H1 (cell line): ENCODE data around the gene EDA. TPM values are rescaled to one million over a fixed set of nuclear protein-coding genes. Genes with fewer than 3 reads are reported as not detected.

Source experiments
- CTCF ChIA-PET: fragments of 300-600 bp; sonication (Branson Sonifier 250); formaldehyde crosslinking; loops from one replicate; lab custom pipeline; 2021; ENCODE audit not compliant: partially characterized antibody; lab: Charles Lee
- POLR2A ChIA-PET: fragments of 300-600 bp; sonication (Branson Sonifier 250); formaldehyde crosslinking; loops from one replicate; lab custom pipeline; 2021; ENCODE audit warnings: inconsistent platforms; ENCODE audit not compliant: partially characterized antibody; lab: Charles Lee
- DNase-seq, 2 experiments: peaks; one replicate each; pipeline versions ENCODE4 v3.0.0 to v3.0.0-alpha.2; 2010 to 2022; ENCODE audit warnings: low spot score in 2 of 2, low read depth in 1 of 2, mixed read lengths in 1 of 2
- FAIRE-seq: peaks from 2 replicates; lab custom pipeline; 2011; peaks lifted over from hg19 to GRCh38; lab: Jason Lieb, UNC
- H2AFZ ChIP-seq: 2 replicates; pipeline ENCODE4 v1.8.1; 2012; ENCODE audit warnings: low read length, inconsistent platforms
- H2AK5ac ChIP-seq: 2 replicates; pipeline ENCODE4 v1.6.1; 2013; ENCODE audit warnings: low read depth, low read length
- H2BK120ac ChIP-seq: replicated peaks from 2 replicates; pipeline ENCODE3; 2013; ENCODE audit warnings: low read depth, low read length, inconsistent platforms
- H2BK12ac ChIP-seq: 2 replicates; pipeline ENCODE4 v1.6.1; 2013; ENCODE audit warnings: low read depth, low read length
- H2BK15ac ChIP-seq: 2 replicates; pipeline ENCODE4 v1.6.1; 2013; ENCODE audit warnings: low read length
- H2BK20ac ChIP-seq: 2 replicates; pipeline ENCODE4 v1.6.1; 2013; ENCODE audit warnings: low read length
- H2BK5ac ChIP-seq: 2 replicates; pipeline ENCODE4 v1.6.1; 2013; ENCODE audit warnings: low read depth, low read length
- H3K14ac ChIP-seq: 2 replicates; pipeline ENCODE4 v1.6.1; 2013; ENCODE audit warnings: inconsistent platforms; ENCODE audit not compliant: insufficient read length
- H3K18ac ChIP-seq: 2 replicates; pipeline ENCODE4 v1.6.1; 2013; ENCODE audit warnings: low read length; ENCODE audit errors: extremely low read depth
- H3K23ac ChIP-seq: 2 replicates; pipeline ENCODE4 v1.6.1; 2013; ENCODE audit warnings: inconsistent platforms; ENCODE audit not compliant: insufficient read length
- H3K23me2 ChIP-seq: 2 replicates; pipeline ENCODE4 v1.6.1; 2013; ENCODE audit warnings: low read depth, low read length
- H3K27ac ChIP-seq: 2 replicates; pipeline ENCODE4 v1.6.1; 2011; ENCODE audit warnings: low read depth, low read length, inconsistent platforms
- H3K27me3 ChIP-seq, 4 experiments: replicated peaks in 1 of 4; 1 replicate in 1 of 4; 2 replicates in 3 of 4; pipeline versions ENCODE4 v1.6.1 to v1.8.1; 2011 to 2013; ENCODE audit warnings: low read length in 3 of 4, mild to moderate bottlenecking in 3 of 4, inconsistent platforms in 2 of 4, mixed read lengths in 2 of 4, moderate library complexity in 1 of 4; ENCODE audit not compliant: control insufficient read depth in 3 of 4, insufficient read depth in 3 of 4; ENCODE audit errors: extremely low read depth in 1 of 4
- H3K36me3 ChIP-seq, 4 experiments: 2 replicates each; pipeline versions ENCODE4 v1.6.1 to v1.8.1; 2011 to 2013; ENCODE audit warnings: mild to moderate bottlenecking in 4 of 4, low read length in 3 of 4, moderate library complexity in 2 of 4, control low read depth in 1 of 4, inconsistent platforms in 1 of 4; ENCODE audit not compliant: insufficient read depth in 4 of 4, control insufficient read depth in 2 of 4
- H3K4ac ChIP-seq: replicated peaks from 2 replicates; pipeline ENCODE3; 2013; ENCODE audit warnings: low read length, low read depth, mixed read lengths, inconsistent platforms; ENCODE audit not compliant: insufficient read length
- H3K4me1 ChIP-seq, 4 experiments: replicated peaks in 1 of 4; 1 replicate in 1 of 4; 2 replicates in 3 of 4; pipeline versions ENCODE4 v1.6.1 to v1.8.1; 2011 to 2013; ENCODE audit warnings: low read length in 3 of 4, inconsistent platforms in 2 of 4, mixed read lengths in 1 of 4; ENCODE audit not compliant: insufficient read depth in 4 of 4, control insufficient read depth in 3 of 4
- H3K4me2 ChIP-seq, 2 experiments: 2 replicates each; pipeline versions ENCODE4 v1.6.1 to v1.8.1; 2011 to 2013; ENCODE audit warnings: low read depth in 2 of 2, low read length in 2 of 2, control low read depth in 1 of 2, inconsistent platforms in 1 of 2, mild to moderate bottlenecking in 1 of 2; ENCODE audit not compliant: insufficient read depth in 1 of 2
- H3K4me3 ChIP-seq, 4 experiments: fragments of 200-600, 300-600 bp in 1 of 4; sonication (generic), shearing (Covaris generic), sonication (Bioruptor Twin) in 1 of 4; 2 replicates each; pipeline versions ENCODE4 v1.5.1 to v1.8.1; 2011 to 2016; ENCODE audit warnings: low read length in 4 of 4, low read depth in 3 of 4, control low read depth in 2 of 4, inconsistent platforms in 2 of 4, mild to moderate bottlenecking in 2 of 4, mixed read lengths in 1 of 4, moderate library complexity in 1 of 4; ENCODE audit not compliant: insufficient read depth in 2 of 4; ENCODE audit errors: extremely low read depth in 1 of 4
- H3K56ac ChIP-seq: replicated peaks from 2 replicates; pipeline ENCODE3; 2013; ENCODE audit warnings: low read depth, mild to moderate bottlenecking, mixed read lengths, low read length, inconsistent platforms; ENCODE audit not compliant: insufficient read length
- H3K79me1 ChIP-seq: 2 replicates; pipeline ENCODE4 v1.6.1; 2013; ENCODE audit warnings: low read depth, low read length, control low read depth
- H3K79me2 ChIP-seq, 2 experiments: 2 replicates each; pipeline versions ENCODE4 v1.6.1 to v1.8.1; 2012 to 2013; ENCODE audit warnings: low read length in 2 of 2, mild to moderate bottlenecking in 2 of 2, inconsistent platforms in 1 of 2; ENCODE audit not compliant: insufficient read depth in 2 of 2, control insufficient read depth in 1 of 2
- H3K9ac ChIP-seq, 4 experiments: replicated peaks in 1 of 4; 1 replicate in 1 of 4; 2 replicates in 3 of 4; pipeline versions ENCODE4 v1.6.1 to v1.8.1; 2011 to 2013; ENCODE audit warnings: low read depth in 3 of 4, low read length in 3 of 4, control low read depth in 2 of 4, mild to moderate bottlenecking in 2 of 4, moderate library complexity in 2 of 4, inconsistent platforms in 1 of 4; ENCODE audit errors: extremely low read depth in 1 of 4
- H3K9me3 ChIP-seq, 2 experiments: 2 replicates each; pipeline versions ENCODE4 v1.6.1 to v1.8.1; 2012 to 2013; ENCODE audit warnings: mild to moderate bottlenecking in 2 of 2, moderate library complexity in 2 of 2, control low read depth in 1 of 2, inconsistent platforms in 1 of 2, low read depth in 1 of 2, low read length in 1 of 2, mixed read lengths in 1 of 2; ENCODE audit not compliant: insufficient read depth in 2 of 2
- H4K20me1 ChIP-seq, 2 experiments: replicated peaks in 1 of 2; 2 replicates each; pipeline versions ENCODE3 to v1.8.1; 2011 to 2013; ENCODE audit warnings: inconsistent platforms in 2 of 2, low read length in 2 of 2, mild to moderate bottlenecking in 1 of 2; ENCODE audit not compliant: insufficient read depth in 2 of 2, control insufficient read depth in 1 of 2
- H4K5ac ChIP-seq: 2 replicates; pipeline ENCODE4 v1.6.1; 2013; ENCODE audit warnings: low read length, low read depth, mixed read lengths, inconsistent platforms; ENCODE audit not compliant: insufficient read length
- H4K8ac ChIP-seq: 2 replicates; pipeline ENCODE4 v1.8.0; 2013; ENCODE audit warnings: mild to moderate bottlenecking, moderate library complexity, low read length, inconsistent platforms; ENCODE audit not compliant: insufficient read depth; ENCODE audit errors: extremely low read depth
- H4K91ac ChIP-seq: replicated peaks from 2 replicates; pipeline ENCODE3; 2013; ENCODE audit warnings: low read length, mixed read lengths, inconsistent platforms; ENCODE audit not compliant: insufficient read length
- WGBS, 2 experiments: shearing (Covaris generic) in 1 of 2; methylation state at CpG; one replicate each; pipeline versions ENCODE4 v1.1.6 to v1.1.7; 2013 to 2015; ENCODE audit warnings: low lambda C conversion rate in 2 of 2, mixed read lengths in 2 of 2, inconsistent platforms in 1 of 2, low coverage in 1 of 2, missing lambda C conversion rate in 1 of 2; ENCODE audit not compliant: insufficient replicate concordance in 2 of 2, insufficient coverage in 1 of 2, insufficient read length in 1 of 2; ENCODE audit errors: extremely low coverage in 1 of 2, missing lambda C conversion rate in 1 of 2; 5-methylcytosine and 5-hydroxymethylcytosine counted together
- polyA plus RNA-seq, 7 experiments: library from polyadenylated mRNA; depleted of rRNA in 3 of 7; stranded (reverse) in 5 of 7; unstranded in 2 of 7; fragments of >200 nt in 5 of 7; fragments of 200-250 nt in 2 of 7; gene quantifications; 1 replicate in 5 of 7; 2 replicates in 1 of 7; 4 replicates in 1 of 7; pipeline versions ENCODE4 v1.2.1 to v1.2.3, GENCODE V29; 2011 to 2013; ENCODE audit warnings: missing spikeins in 2 of 7, mixed read lengths in 2 of 7
- total RNA-seq: library from RNA; stranded (reverse); fragmentation: NEBNext Ultra II Directional; extraction: Animal tissue kit (Norgen Biotek cat#: 25700); gene quantifications from 2 replicates; pipeline ENCODE4 v1.2.1, GENCODE V29; 2021

Gene EDA
- total and polyA plus RNA-seq, 2 of the 8 experiments (the other 6 are each of a cell fraction or from before 2014, with no cell fraction given), result 7.5 to 10.5 TPM

DNA sequence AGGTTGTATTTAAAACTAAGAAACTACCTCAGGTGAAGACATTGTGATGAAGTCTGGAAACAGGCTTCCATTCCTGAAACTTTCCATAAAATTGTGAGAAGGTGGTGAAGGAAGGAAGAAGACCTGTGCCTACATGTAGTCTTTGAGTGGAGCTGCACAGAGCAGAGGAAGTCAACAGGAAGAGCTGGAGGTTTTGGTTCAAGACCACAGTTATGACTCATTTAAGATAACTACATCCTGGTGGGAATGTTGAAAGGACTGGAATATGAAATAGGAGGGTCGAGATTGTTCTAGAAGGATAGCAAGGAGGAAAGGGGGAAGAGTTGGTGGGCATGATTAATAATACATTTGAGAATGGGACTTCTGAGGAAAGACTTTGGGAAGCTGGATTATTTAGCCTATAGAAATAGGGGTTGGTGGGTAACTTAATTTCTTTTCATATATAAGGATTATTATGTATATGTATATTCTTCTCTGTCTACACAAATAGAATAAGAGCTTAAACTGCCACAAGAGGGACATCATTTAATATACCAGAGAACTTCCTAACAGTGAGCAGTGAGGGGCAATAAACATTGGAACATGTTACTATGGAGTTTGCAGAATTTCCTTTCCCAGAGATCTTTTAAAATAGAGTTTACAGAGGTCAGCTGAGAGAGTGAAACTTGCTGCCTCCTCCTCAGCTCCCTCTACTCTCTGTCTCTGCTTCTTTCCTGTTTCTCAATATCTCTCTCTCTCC, 410.4 kb downstream of the EDA start:
- Histone ChIP-seq H3K9me3 (no peaks in the 10 kb centered on the region), H2BK12ac (no peak overlapping the region), H2BK5ac (no peak overlapping the region), H3K36me3 (no peaks in the 10 kb centered on the region), H2AFZ (no peak overlapping the region), H4K91ac (no peak overlapping the region), H2BK20ac (no peak overlapping the region), H3K4me2 (no peak overlapping the region), H3K79me2 (no peaks in the 10 kb centered on the region), H4K8ac (no peak overlapping the region), H2AK5ac (no peak overlapping the region), H3K4ac (no peak overlapping the region), H2BK15ac (no peak overlapping the region), H2BK120ac (no peak overlapping the region), H3K18ac (no peak overlapping the region), H3K4me1 (peaks cover 0 to 2% (median 0%) of the 10 kb centered on the region in 4 experiments; a peak in 1 of 7 replicates), H4K20me1 (no peaks in the 10 kb centered on the region), H3K4me3 (no peak overlapping the region), H3K14ac (no peak overlapping the region), H3K79me1 (no peaks in the 10 kb centered on the region), H3K27ac (no peak overlapping the region), H3K23me2 (no peaks in the 10 kb centered on the region), H4K5ac (no peak overlapping the region), H3K9ac (no peak overlapping the region), H3K56ac (no peak overlapping the region), H3K23ac (no peak overlapping the region), H3K27me3 (no peaks in the 10 kb centered on the region)
- POLR2A ChIA-PET, result no interaction called here
- DNase-seq, result no peak
- CTCF ChIA-PET, result interaction anchor here (0.7 kb wide), 1 partner anchor 19 kb away, joined by 4 read pairs; no protein-coding TSS in a partner anchor
- 100% methylated on average over 1 of the region's 1 CpG; no CpG with 5 or more reads in 1 of the 2 experiments for WGBS, 2 experiments
- FAIRE-seq, result no peak
